ENCODE data around the gene KPRP.

KPRP gene

DNA sequence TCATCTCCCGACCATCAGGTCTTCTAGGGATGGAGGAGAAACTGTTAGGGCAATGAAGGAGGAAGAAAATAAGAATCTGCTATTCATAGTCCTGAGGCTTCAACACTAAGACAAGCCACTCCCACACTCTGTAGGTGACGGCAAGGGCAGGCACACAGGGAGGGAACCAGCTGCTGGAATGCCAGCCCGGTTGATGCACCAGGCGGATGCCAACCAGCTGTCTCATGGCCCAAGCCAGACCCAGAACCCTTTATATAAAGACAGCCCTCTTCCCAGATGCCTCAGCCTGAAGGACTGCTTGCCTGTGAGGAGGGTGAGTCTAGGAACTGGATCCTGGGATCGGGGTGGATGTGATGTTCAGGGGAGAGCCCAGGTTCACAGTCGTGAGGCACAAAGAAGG lies at the start of gene KPRP:
Gene KPRP, plus strand, starts transcription at position 279 of the 400 bp plus-strand sequence. CDS start 1,564 bp downstream, outside the sequence.
- peak; percentile 59 for DNase-seq (ENCODE audit: low read depth)

DNA sequence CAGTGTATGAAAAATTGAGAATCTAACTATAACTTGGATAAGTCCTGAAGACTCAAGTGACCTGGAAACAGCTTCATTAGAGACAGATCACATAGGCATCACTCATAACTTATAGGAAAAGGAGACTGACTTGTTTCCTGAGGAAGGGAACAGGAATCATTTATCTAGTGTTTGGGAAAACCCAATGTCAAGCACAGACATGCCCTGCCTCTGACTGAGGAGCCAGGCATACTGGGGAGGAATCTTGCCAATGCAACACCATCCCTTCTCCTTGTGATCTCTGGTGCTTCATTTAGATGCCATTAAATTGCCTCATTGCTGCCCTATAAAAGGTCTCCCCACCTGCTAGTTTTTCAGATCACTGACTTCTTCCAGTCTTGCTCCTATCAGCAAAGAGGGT lies 39.6 kb upstream of the KPRP start:
- no peak for DNase-seq (ENCODE audit: low read depth)

- DNase-seq (ENCODE audit: low read depth), result no peak
Measured at GRCh38 chr1:152725261-152725660, 32.6 kb upstream of the KPRP start.

DNA sequence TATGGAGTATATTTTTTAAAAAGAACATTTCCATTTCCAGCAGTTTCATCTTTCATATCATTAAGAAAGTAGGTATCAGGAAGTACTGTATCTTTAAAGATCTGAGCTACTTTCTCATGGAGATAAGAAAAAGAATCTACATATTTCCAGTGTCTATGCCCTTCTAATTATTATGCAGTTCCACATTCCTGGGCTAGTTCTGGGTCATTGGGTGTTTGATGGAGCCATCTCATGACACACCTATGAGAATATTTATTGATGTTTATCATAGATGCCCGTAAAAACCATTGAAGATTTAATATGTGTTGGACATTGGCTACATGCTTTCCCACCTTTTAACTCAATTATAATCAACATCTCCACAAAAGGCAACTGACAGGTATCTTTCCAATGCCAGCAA lies 28.8 kb upstream of the KPRP start:
- no peak for DNase-seq (ENCODE audit: low read depth)

- DNase-seq (ENCODE audit: low read depth), result no peak
Measured at GRCh38 chr1:152735648-152736047, 22.2 kb upstream of the KPRP start.

DNA sequence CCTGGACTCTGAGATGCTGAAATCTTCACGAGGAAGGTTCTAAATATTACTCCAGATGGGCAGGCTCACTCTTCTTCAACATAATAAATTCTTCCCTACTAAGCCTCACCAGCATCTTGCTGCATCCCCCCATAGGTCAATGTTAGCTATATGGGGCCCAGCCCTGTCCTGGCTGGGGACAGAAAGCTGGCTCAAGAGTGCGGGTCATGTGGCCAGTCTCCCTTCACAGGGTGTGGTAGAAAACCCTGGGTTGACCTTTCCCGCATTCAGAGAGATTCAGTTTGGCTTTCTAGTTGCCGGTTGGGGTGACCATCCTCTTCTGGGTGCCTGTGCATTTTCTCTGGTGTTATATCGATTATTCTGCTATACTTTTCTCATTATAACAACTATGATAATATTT lies 19.8 kb upstream of the KPRP start:
- no peak for DNase-seq (ENCODE audit: low read depth)

GRCh38 chr1:152739841-152740240 lies 18.0 kb upstream of the KPRP start:
- no peak for DNase-seq (ENCODE audit: low read depth)

- DNase-seq (ENCODE audit: low read depth), result no peak
Measured at GRCh38 chr1:152741656-152742055, 16.2 kb upstream of the KPRP start.

DNA sequence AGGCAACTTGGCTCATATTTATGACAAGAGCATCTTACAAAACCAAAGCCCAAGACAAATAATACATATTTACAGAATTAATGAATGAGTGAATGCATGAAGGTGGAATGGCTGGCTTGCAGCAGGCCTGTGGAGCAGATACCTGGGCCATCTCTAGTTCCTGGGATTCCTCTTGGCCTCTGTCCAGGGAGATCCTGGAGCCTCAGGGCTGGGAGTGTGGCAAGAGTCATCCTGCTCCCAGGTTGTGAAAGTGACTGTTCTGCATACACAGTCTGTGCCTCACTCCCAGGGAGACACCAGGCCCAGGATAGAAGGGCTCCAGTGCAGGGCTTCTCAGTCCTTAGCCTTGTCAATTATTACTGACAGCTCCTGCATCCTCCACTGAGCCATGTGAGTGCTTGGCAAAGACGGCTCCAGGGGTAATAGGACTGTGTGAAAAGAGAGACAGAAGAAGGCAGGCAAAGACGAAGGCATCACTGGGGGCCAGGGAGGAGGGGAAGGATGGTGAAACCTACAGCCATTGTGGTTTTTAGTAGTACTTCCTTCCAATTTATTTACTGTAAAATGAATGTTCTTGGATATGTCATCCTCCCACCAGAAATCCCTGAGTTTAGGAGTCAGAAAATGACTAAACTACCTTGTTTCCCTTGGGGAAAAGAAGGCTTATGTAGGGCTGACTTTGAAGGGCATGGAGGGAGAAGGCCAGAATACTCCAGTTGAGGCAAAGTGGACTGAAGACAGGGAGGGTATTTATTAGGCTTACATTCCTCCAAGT lies 14.3 kb upstream of the KPRP start:
- no peak for DNase-seq (ENCODE audit: low read depth)

DNA sequence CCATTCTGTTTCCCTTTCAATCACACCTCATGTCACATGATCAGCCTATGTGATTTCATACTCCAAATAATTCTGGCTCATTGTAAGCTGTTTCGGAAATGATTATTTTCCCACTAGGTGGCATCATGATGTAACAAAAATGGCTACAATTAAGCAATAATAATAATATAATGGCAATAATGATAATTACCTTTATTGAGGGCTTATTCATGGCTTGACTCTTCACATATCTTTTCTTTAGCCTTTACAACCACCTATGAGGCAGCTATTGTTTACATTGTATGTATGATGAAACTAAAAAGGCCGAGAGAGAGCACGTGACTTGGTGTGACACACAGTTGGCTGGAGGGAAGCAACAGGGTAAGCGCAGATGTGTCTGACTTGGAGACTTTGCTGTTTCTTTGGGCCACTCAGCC lies 12.5 kb upstream of the KPRP start:
- DNase-seq (ENCODE audit: low read depth), result peak; percentile 65

GRCh38 chr1:152745765-152746444 lies 11.9 kb upstream of the KPRP start:
- no peak for DNase-seq (ENCODE audit: low read depth)

GRCh38 chr1:152747831-152748230 lies 10.0 kb upstream of the KPRP start:
- no peak for DNase-seq (ENCODE audit: low read depth)

GRCh38 chr1:152752225-152752624 lies 5.6 kb upstream of the KPRP start:
- peak; percentile 84 for DNase-seq (ENCODE audit: low read depth)

- DNase-seq (ENCODE audit: low read depth), result no peak
Measured at GRCh38 chr1:152753586-152753985, 4.2 kb upstream of the KPRP start.

DNA sequence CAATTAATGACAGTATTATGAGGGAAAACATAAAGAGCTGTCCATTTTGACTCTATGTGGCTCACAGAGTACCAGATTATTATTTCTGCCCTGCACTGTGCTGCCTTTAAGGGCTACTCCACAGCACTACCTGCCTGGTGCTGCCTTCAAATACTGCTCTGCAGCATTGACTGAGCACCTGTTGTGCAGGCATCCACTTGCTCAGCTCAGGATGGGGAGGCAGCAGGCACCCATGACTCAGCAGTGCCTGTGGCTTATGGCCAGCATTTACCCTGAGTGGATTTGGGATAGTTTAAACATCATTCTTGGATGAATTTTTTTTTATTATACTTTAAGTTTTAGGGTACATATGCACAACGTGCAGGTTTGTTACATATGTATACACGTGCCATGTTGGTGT lies 953 bp upstream of the KPRP start:
- no peak for DNase-seq (ENCODE audit: low read depth)

GRCh38 chr1:152758636-152759035 lies 811 bp downstream of the KPRP start:
- no peak for DNase-seq (ENCODE audit: low read depth)

DNA sequence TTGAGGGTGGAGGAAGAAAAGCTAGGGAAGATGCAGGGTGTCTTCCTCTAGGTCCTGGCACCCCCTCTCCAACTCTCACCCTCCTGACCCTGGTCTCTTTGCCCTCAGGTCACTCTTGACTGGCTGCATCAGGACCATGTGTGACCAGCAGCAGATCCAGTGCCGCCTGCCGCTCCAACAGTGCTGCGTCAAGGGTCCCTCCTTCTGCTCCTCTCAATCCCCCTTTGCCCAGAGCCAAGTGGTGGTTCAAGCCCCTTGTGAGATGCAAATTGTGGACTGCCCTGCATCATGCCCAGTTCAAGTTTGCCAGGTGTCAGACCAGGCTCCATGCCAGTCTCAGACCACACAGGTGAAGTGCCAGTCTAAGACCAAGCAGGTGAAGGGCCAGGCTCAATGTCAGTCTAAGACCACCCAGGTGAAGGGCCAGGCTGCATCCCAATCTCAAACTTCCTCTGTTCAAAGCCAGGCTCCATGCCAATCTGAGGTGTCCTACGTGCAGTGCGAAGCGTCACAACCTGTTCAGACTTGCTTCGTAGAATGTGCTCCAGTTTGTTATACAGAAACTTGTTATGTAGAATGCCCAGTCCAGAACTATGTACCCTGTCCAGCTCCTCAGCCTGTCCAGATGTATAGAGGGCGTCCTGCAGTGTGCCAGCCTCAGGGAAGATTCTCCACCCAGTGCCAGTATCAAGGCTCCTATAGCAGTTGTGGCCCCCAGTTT lies 1.8 kb downstream of the KPRP start:
- DNase-seq (ENCODE audit: low read depth), result no peak

DNA sequence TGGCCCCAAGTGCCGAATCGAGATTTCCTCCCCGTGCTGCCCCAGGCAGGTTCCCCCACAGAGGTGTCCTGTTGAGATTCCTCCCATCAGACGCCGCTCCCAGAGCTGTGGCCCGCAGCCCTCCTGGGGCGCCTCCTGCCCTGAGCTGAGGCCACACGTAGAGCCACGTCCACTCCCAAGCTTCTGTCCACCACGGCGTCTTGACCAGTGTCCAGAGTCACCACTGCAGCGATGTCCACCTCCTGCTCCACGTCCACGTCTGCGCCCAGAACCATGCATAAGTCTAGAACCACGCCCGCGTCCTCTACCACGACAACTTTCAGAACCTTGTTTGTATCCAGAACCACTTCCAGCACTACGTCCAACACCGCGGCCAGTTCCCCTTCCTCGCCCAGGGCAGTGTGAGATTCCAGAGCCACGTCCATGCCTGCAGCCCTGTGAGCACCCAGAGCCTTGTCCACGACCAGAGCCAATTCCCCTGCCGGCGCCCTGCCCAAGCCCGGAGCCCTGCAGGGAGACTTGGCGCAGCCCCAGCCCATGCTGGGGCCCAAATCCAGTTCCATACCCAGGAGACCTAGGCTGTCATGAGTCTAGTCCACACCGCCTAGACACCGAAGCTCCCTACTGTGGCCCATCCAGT lies 2.8 kb downstream of the KPRP start:
- no peak for DNase-seq (ENCODE audit: low read depth)

GRCh38 chr1:152761609-152762213 lies 3.9 kb downstream of the KPRP start:
- no peak for DNase-seq (ENCODE audit: low read depth)

- no peak for DNase-seq (ENCODE audit: low read depth)
Measured at GRCh38 chr1:152768847-152769533, 11.2 kb downstream of the KPRP start.

- DNase-seq (ENCODE audit: low read depth), result no peak
Measured at GRCh38 chr1:152770411-152770810, 12.6 kb downstream of the KPRP start.
